C4-2B (cell line): ENCODE results near the gene SLC9A4.

ENCODE experiments used
- CTCF ChIP-seq: fragments of 450-650 bp; conservative IDR thresholded peaks from 2 replicates; pipeline ENCODE4 v1.5.1; 2017; ENCODE audit warnings: mild to moderate bottlenecking
- ZFX ChIP-seq: fragments of 450-650 bp; IDR thresholded peaks from 2 replicates; pipeline ENCODE4 v1.6.1; 2017

- TF ChIP-seq ZFX (no peak), CTCF (no peak)
These were observed 105.3 kb downstream of the SLC9A4 start for GRCh38 chr2:102578376-102578775.
